ENCODE results near the gene CRISPLD2.

DNA sequence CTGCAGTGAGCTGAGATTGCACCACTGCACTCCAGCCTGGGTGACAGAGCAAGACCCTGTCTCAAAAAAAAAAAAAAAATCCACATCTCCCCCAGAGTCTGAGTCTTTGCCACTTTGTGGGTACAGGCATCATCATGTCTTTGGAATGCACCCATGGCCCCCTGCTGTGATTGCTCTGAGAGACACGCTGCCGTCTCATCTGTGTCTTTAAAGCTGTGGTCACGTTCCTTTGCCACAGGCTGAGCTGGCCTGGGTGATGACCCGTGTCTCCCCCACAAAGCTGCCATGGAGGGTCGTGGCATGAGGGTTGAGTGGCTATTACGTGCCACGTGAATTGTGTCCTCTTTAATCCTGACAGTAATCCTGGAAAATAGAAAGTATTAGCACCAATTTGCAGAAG, 20.2 kb downstream of the CRISPLD2 start:
- TF ChIP-seq, protein P1, sequence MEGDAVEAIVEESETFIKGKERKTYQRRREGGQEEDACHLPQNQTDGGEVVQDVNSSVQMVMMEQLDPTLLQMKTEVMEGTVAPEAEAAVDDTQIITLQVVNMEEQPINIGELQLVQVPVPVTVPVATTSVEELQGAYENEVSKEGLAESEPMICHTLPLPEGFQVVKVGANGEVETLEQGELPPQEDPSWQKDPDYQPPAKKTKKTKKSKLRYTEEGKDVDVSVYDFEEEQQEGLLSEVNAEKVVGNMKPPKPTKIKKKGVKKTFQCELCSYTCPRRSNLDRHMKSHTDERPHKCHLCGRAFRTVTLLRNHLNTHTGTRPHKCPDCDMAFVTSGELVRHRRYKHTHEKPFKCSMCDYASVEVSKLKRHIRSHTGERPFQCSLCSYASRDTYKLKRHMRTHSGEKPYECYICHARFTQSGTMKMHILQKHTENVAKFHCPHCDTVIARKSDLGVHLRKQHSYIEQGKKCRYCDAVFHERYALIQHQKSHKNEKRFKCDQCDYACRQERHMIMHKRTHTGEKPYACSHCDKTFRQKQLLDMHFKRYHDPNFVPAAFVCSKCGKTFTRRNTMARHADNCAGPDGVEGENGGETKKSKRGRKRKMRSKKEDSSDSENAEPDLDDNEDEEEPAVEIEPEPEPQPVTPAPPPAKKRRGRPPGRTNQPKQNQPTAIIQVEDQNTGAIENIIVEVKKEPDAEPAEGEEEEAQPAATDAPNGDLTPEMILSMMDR (IDR thresholded peaks at IDR 0.05; ENCODE audit: low read depth, low read length), result no peak
- TF ChIP-seq EZH2phosphoT487 (IDR thresholded peaks at IDR 0.05; ENCODE audit: low read depth), result no peak

All from OCI-LY3 (cell line).